Neutrophil (primary cell): ENCODE results near the gene LILRB1.
"Not testable (repeated sequence)": the region's sequence is repeated elsewhere in the genome, so short reads cannot be mapped to it uniquely, and the experiment has no call there.

ENCODE experiments used
- H3K27ac ChIP-seq: fragments of 200-600 bp; sonication (generic); 2 replicates; pipeline ENCODE4 v1.5.1; 2016; ENCODE audit warnings: mild to moderate bottlenecking, moderate library complexity
- H3K27me3 ChIP-seq: fragments of 200-600 bp; sonication (generic); 2 replicates; pipeline ENCODE4 v1.6.0; 2016; ENCODE audit warnings: mild to moderate bottlenecking
- H3K36me3 ChIP-seq: fragments of 200-600 bp; sonication (generic); 2 replicates; pipeline ENCODE4 v1.5.1; 2017
- H3K4me1 ChIP-seq, 2 experiments: fragments of 200-600 bp in 1 of 2; sonication (generic) in 1 of 2; 1 replicate in 1 of 2; 2 replicates in 1 of 2; pipeline versions ENCODE4 v1.5.1 to v1.6.1; 2013 to 2016; ENCODE audit warnings: low read depth in 1 of 2, low read length in 1 of 2, mild to moderate bottlenecking in 1 of 2, moderate library complexity in 1 of 2; ENCODE audit not compliant: control insufficient read depth in 1 of 2, insufficient read depth in 1 of 2
- H3K4me3 ChIP-seq, 2 experiments: fragments of 200-600 bp in 1 of 2; sonication (generic) in 1 of 2; 1 replicate in 1 of 2; 2 replicates in 1 of 2; pipeline ENCODE4 v1.5.1; 2013 to 2016; ENCODE audit warnings: low read depth in 1 of 2, low read length in 1 of 2, mild to moderate bottlenecking in 1 of 2, moderate library complexity in 1 of 2
- H3K9me3 ChIP-seq: fragments of 200-600 bp; sonication (generic); 2 replicates; pipeline ENCODE4 v1.5.1; 2016
- TF ChIP-seq, protein P1 (sequence below): fragments of 200-600 bp; sonication (generic); IDR thresholded peaks from 2 replicates; pipeline ENCODE4 v1.5.1; 2016; ENCODE audit warnings: antibody characterized with exemption

The LILRB1 gene

DNA sequence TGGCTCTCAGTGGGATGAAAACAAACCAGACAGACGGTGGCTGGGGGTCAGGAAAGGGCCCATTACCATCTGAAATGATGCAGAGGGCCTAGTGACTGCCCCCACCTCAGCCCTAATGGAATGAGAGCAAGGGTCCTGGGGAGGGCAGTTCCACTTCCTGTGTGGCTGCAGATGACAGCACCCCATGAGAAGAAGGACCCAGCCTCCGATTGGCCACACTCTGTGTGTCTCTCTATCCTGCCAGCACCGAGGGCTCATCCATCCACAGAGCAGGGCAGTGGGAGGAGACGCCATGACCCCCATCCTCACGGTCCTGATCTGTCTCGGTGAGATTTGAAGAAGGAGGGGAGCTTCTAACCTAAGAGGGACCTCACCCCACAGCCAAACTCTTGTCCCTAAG lies 498 bp downstream of the LILRB1 start:
- Histone ChIP-seq H3K9me3 (no peaks in the 10 kb centered on the region), H3K4me3 (no peak overlapping the region), H3K27ac (peak overlapping the region; percentile 64), H3K36me3 (no peaks in the 10 kb centered on the region), H3K27me3 (peaks cover 30% of the 10 kb centered on the region), H3K4me1 (peaks cover 9 to 11% of the 10 kb centered on the region in 2 experiments)
- TF ChIP-seq, protein P1, sequence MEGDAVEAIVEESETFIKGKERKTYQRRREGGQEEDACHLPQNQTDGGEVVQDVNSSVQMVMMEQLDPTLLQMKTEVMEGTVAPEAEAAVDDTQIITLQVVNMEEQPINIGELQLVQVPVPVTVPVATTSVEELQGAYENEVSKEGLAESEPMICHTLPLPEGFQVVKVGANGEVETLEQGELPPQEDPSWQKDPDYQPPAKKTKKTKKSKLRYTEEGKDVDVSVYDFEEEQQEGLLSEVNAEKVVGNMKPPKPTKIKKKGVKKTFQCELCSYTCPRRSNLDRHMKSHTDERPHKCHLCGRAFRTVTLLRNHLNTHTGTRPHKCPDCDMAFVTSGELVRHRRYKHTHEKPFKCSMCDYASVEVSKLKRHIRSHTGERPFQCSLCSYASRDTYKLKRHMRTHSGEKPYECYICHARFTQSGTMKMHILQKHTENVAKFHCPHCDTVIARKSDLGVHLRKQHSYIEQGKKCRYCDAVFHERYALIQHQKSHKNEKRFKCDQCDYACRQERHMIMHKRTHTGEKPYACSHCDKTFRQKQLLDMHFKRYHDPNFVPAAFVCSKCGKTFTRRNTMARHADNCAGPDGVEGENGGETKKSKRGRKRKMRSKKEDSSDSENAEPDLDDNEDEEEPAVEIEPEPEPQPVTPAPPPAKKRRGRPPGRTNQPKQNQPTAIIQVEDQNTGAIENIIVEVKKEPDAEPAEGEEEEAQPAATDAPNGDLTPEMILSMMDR, result no peak

DNA sequence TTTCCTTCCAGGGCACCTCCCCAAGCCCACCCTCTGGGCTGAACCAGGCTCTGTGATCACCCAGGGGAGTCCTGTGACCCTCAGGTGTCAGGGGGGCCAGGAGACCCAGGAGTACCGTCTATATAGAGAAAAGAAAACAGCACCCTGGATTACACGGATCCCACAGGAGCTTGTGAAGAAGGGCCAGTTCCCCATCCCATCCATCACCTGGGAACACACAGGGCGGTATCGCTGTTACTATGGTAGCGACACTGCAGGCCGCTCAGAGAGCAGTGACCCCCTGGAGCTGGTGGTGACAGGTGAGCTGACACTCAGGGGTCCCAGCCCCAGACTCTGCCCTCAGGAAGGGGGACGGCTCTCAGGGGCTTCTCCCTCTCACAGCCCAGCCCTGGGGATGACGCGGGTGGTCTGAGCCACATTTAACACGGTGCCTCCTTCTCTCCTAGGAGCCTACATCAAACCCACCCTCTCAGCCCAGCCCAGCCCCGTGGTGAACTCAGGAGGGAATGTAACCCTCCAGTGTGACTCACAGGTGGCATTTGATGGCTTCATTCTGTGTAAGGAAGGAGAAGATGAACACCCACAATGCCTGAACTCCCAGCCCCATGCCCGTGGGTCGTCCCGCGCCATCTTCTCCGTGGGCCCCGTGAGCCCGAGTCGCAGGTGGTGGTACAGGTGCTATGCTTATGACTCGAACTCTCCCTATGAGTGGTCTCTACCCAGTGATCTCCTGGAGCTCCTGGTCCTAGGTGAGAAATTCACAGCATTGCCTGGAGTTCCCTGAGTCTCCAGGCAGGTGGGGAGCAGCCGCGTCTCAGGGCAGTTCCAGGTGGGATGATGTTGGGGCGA lies 1.4 kb downstream of the LILRB1 start:
- H3K4me3 ChIP-seq, H3K9me3 ChIP-seq, H3K27ac ChIP-seq, H3K36me3 ChIP-seq: not testable (repeated sequence)
- H3K4me1 ChIP-seq, result peaks cover 9 to 11% of the 10 kb centered on the region in 2 experiments
- H3K27me3 ChIP-seq, result peaks cover 36% of the 10 kb centered on the region

DNA sequence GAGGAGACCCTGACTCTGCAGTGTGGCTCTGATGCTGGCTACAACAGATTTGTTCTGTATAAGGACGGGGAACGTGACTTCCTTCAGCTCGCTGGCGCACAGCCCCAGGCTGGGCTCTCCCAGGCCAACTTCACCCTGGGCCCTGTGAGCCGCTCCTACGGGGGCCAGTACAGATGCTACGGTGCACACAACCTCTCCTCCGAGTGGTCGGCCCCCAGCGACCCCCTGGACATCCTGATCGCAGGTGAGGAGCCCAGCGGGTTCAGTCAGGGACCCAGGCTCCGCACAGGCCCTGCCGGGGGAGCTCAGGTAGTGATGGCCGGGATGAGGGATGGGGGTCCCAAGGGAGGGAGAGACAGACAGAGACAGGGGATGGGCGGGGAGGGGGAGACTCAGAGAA lies 2.2 kb downstream of the LILRB1 start:
- H3K4me1 ChIP-seq, result peaks cover 9 to 11% of the 10 kb centered on the region in 2 experiments
- not testable (repeated sequence) for H3K36me3 ChIP-seq, H3K9me3 ChIP-seq, H3K4me3 ChIP-seq, H3K27ac ChIP-seq
- H3K27me3 ChIP-seq, result peaks cover 38% of the 10 kb centered on the region

- H3K9me3 ChIP-seq, result no peaks in the 10 kb centered on the region
Observed at GRCh38 chr19:54633401-54633800, 3.1 kb downstream of the LILRB1 start.

DNA sequence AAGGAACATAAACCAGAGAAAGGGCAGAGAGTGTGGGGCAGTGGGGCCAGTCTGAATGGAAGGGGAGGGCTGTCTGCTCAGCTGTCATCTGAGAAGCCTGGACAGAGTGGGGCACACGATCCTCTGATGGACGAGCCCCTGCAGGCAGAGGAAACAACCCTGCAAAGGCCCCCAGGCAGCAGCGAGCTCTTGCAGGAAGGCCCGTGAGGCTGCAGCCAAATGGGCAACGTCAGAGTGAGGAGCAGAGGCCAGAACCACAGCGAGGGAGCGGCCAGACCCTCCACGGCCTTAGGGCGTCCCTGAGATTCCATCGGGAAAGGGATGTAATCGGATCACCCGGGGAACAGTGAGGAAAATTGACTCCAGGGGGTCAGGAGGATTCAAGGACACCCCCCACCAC lies 5.8 kb downstream of the LILRB1 start:
- not testable (repeated sequence) for H3K9me3 ChIP-seq, H3K4me1 ChIP-seq, H3K4me3 ChIP-seq, H3K27ac ChIP-seq, H3K36me3 ChIP-seq
- peaks cover 37% of the 10 kb centered on the region for H3K27me3 ChIP-seq

More at GRCh38 chr19:54633401-54633800, 3.1 kb downstream of the LILRB1 start:
- Histone ChIP-seq H3K4me1 (peaks cover 9 to 11% of the 10 kb centered on the region in 2 experiments), H3K36me3 (no peaks in the 10 kb centered on the region), H3K27ac (no peak overlapping the region), H3K27me3 (peaks cover 45% of the 10 kb centered on the region), H3K4me3 (no peak overlapping the region)
- TF ChIP-seq, protein P1, result no peak

GRCh38 chr19:54638683-54639082 lies 8.4 kb downstream of the LILRB1 start:
- TF ChIP-seq, protein P1, result no peak
- Histone ChIP-seq H3K4me1 (no peaks in the 10 kb centered on the region), H3K27ac (no peak overlapping the region), H3K4me3 (no peak overlapping the region), H3K9me3 (no peaks in the 10 kb centered on the region), H3K36me3 (no peaks in the 10 kb centered on the region), H3K27me3 (peaks cover 42% of the 10 kb centered on the region)

DNA sequence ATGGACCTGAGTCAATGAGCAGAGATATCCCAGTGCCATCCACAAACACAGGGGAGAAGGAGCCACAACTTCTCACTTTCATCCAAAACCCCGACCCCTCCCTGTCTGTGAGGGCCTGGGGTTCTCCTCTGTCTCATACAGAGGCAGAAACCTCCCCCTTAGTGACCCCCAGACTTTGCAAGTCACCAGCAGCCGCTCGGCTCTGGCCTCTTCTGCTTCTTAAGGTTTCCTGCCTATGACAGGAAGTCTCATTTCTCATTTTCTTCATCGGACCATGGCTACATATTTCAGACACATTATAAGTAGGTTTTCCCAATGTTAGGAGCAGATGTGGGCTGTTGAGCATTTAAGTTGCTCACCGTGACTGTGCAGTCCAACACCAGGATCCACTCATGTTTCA lies 12.7 kb downstream of the LILRB1 start:
- not testable (repeated sequence) for H3K4me3 ChIP-seq

DNA sequence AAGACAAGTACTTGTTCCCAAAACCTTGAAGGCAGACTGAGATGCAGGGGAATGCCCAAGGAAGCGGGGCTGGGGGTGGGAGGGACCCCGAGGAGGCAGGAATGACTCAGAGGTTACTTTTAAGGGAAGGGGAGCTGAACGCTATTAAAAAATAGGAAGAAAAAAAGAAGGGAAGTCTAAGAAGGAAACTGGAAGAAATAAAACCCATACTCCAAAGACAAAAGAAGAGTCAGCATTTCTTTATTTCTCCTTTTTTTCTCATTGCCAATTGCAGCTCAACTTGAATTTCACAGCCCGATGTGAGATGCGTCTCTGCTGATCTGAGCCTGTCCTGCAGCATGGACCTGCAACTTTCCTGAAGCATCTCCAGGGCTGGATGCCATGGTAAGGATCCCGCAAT lies 13.3 kb downstream of the LILRB1 start:
- H3K4me3 ChIP-seq, H3K9me3 ChIP-seq, H3K4me1 ChIP-seq, H3K36me3 ChIP-seq, H3K27ac ChIP-seq: not testable (repeated sequence)
- peaks cover 58% of the 10 kb centered on the region for H3K27me3 ChIP-seq

More for the DNA sequence above, 12.7 kb downstream of the LILRB1 start:
- H3K36me3 ChIP-seq, H3K27ac ChIP-seq, H3K9me3 ChIP-seq, H3K4me1 ChIP-seq: not testable (repeated sequence)
- H3K27me3 ChIP-seq, result peaks cover 57% of the 10 kb centered on the region
